Activated CD8-positive, alpha-beta T cell treated with anti-CD3 and anti-CD28 coated beads, Interleukin-2, amount 10 ng/mL, durations not matched to agents 7 days and 5 days (primary cell): ENCODE results near the gene CFAP100. TPM values are rescaled to one million over a fixed set of nuclear protein-coding genes. Genes with fewer than 3 reads are reported as not detected.

ENCODE experiments used
- ATAC-seq: fragments of 150-1000 bp; cut with Tn5 transposase; one replicate; pipeline ENCODE4 v1.10.0; 2021; ENCODE audit warnings: moderate library complexity
- CTCF ChIA-PET: fragments of 350-600 bp; sonication (Branson Sonifier 250); formaldehyde crosslinking; loops from one replicate; lab custom pipeline; 2021; ENCODE audit warnings: antibody characterized with exemption; lab: Charles Lee
- POLR2A ChIA-PET: fragments of 350-600 bp; sonication (Branson Sonifier 250); formaldehyde crosslinking; loops from one replicate; lab custom pipeline; 2021; ENCODE audit warnings: antibody characterized with exemption; lab: Charles Lee
- DNase-seq: peaks from one replicate; pipeline ENCODE4 v3.0.0-alpha.2; 2020
- H3K27ac Mint-ChIP-seq: one replicate; pipeline ENCODE4 v1.8.0; 2021; ENCODE audit warnings: mild to moderate bottlenecking, mixed read lengths
- H3K27me3 Mint-ChIP-seq: one replicate; pipeline ENCODE4 v1.8.0; 2021; ENCODE audit warnings: low read depth, mixed read lengths
- H3K36me3 Mint-ChIP-seq: one replicate; pipeline ENCODE4 v1.8.0; 2021; ENCODE audit warnings: low read depth, mixed read lengths
- H3K4me1 Mint-ChIP-seq: one replicate; pipeline ENCODE4 v1.8.0; 2021; ENCODE audit warnings: low read depth, mixed read lengths
- H3K4me3 Mint-ChIP-seq: one replicate; pipeline ENCODE4 v1.8.0; 2021; ENCODE audit warnings: mild to moderate bottlenecking, mixed read lengths
- H3K9me3 Mint-ChIP-seq: one replicate; pipeline ENCODE4 v1.8.0; 2022; ENCODE audit warnings: mixed read lengths; ENCODE audit not compliant: insufficient read depth
- total RNA-seq, 2 experiments: library from RNA; stranded (reverse); gene quantifications; one replicate each; pipeline ENCODE4 v1.2.3, GENCODE V29; 2021

CFAP100 gene
- total RNA-seq, 2 experiments from 2014 or later, result not detected

- no peaks in the 10 kb centered on the region for H3K36me3 Mint-ChIP-seq
- H3K27ac Mint-ChIP-seq, result no peak overlapping the region
- ChIA-PET CTCF (no interaction called here), POLR2A (no interaction called here)
- DNase-seq (no peak), ATAC-seq (no peak)
- H3K4me1 Mint-ChIP-seq, result no peaks in the 10 kb centered on the region
- no peaks in the 10 kb centered on the region for H3K9me3 Mint-ChIP-seq
- H3K4me3 Mint-ChIP-seq, result no peak overlapping the region
- peaks cover 18% of the 10 kb centered on the region for H3K27me3 Mint-ChIP-seq
These were observed 5.0 kb downstream of the CFAP100 start for GRCh38 chr3:126399756-126400155.

GRCh38 chr3:126401611-126402160, 7.0 kb downstream of the CFAP100 start:
- Mint-ChIP-seq H3K4me1 (no peaks in the 10 kb centered on the region), H3K27ac (no peak overlapping the region), H3K27me3 (peaks cover 9% of the 10 kb centered on the region), H3K36me3 (no peaks in the 10 kb centered on the region), H3K4me3 (no peak overlapping the region), H3K9me3 (no peaks in the 10 kb centered on the region)
- ATAC-seq (no peak), DNase-seq (no peak)
- POLR2A ChIA-PET, result no interaction called here
- CTCF ChIA-PET, result no interaction called here

DNA sequence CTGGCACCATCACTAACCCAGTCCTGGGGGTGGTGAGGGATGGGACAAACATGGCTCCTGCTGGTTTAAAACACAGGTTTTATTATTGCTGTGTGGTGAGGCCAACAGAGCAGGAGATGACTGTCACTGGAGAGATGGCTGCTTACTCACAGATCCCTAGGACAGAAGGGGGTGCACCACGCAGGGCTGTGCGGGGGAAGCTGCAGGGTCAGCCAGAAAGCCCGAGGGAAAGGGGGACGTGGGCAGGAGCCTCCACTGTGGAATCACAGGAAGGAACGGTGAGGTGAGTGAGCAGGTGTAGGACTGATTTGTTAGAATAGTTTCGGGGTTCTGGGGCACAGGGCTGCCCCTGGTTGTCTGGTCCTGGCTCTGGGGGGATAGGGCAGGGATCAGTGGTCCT, 7.5 kb downstream of the CFAP100 start:
- H3K27ac Mint-ChIP-seq, result no peak overlapping the region
- H3K4me3 Mint-ChIP-seq, result no peak overlapping the region
- H3K27me3 Mint-ChIP-seq, result peaks cover 8% of the 10 kb centered on the region
- CTCF ChIA-PET, result no interaction called here
- POLR2A ChIA-PET, result no interaction called here
- no peak for ATAC-seq
- H3K9me3 Mint-ChIP-seq, result no peaks in the 10 kb centered on the region
- no peak for DNase-seq
- no peaks in the 10 kb centered on the region for H3K36me3 Mint-ChIP-seq
- H3K4me1 Mint-ChIP-seq, result no peaks in the 10 kb centered on the region

DNA sequence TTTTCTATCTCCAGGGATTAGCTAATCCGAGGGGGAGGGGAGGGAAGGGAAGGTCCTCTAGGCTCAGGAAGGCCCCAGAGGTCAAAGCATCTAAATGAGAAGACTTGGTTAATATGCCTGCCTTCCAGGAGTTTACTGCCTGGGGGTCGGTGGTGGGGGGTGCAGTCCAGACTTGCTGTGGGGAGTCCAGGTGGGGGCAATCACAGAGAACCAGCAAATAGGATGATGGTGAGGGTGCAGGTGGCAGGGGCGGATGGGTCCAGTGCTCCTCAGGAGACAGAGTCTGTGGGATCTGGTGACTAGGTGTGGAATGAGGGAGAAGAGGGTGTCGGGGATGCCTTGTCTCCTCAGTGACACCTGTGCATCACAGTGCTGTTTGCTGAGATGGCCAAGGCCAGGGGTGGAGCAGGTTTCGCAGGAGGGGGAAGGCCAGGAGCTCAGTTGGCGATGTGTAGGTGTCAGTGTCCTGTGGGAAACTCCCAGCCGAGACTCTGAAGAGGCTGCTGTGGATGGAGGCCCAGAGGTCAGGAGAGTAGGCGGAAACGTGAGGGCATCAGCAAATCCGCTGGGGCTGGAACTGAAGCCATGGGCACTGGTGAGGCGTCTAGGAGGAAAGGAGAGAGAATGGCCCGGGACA, 8.1 kb downstream of the CFAP100 start:
- Mint-ChIP-seq H3K27me3 (peaks cover 8% of the 10 kb centered on the region), H3K4me3 (no peak overlapping the region), H3K4me1 (no peaks in the 10 kb centered on the region), H3K36me3 (no peaks in the 10 kb centered on the region), H3K27ac (no peak overlapping the region), H3K9me3 (no peaks in the 10 kb centered on the region)
- CTCF ChIA-PET, result no interaction called here
- ATAC-seq (no peak), DNase-seq (no peak)
- POLR2A ChIA-PET, result no interaction called here

DNA sequence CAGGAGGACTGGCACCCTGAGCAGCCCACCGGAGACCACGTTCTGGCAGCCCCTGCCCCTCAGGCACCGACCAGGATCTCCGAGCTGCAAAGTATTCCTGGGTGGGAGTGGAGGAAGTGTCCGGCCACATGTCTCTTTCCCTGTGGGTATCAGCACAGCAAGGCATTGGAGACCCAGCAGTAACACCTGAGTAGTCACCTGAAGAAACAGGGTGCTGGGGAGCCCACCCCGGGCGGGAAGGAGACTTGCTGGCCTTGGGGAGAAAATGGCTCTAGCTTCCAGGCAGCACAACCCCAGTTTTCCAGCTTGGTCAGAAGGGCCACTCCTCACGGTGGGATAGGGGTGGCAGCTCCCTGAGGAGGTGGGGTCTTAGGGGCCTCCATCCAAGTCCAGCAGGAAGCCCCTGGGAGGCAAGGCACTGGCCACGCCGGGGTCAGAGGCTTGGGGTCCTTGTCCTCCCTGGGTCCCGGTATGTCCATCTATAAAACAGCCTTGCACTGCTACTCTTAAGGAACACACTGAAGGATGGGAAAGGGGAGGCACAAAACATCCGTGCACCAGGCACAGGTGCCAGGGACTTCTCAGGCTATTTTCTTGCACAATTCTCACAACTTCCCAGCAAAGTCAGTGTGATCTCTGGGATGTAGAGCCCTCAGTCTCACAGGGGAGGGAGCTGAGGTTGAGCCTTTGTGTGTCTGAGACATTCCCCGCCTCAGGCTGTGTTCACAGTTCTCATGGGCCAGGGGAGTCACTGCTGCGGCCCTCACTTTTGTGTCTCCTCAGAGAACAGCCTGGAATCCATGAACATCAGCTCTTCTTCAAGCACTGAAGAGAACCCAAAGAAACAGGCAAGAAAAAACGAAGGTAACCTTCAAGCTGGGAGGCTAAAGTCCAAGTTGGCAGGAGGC, 11.9 kb downstream of the CFAP100 start:
- no peaks in the 10 kb centered on the region for H3K9me3 Mint-ChIP-seq
- ATAC-seq (no peak), DNase-seq (no peak)
- H3K4me3 Mint-ChIP-seq, result no peak overlapping the region
- POLR2A ChIA-PET, result no interaction called here
- H3K27me3 Mint-ChIP-seq, result peaks cover 18% of the 10 kb centered on the region
- no peak overlapping the region for H3K27ac Mint-ChIP-seq
- H3K4me1 Mint-ChIP-seq, result no peaks in the 10 kb centered on the region
- CTCF ChIA-PET, result no interaction called here
- no peaks in the 10 kb centered on the region for H3K36me3 Mint-ChIP-seq

GRCh38 chr3:126407412-126408044, 12.8 kb downstream of the CFAP100 start:
- Mint-ChIP-seq H3K4me3 (no peak overlapping the region), H3K27ac (no peak overlapping the region), H3K27me3 (peaks cover 23% of the 10 kb centered on the region), H3K36me3 (no peaks in the 10 kb centered on the region), H3K4me1 (no peaks in the 10 kb centered on the region), H3K9me3 (no peaks in the 10 kb centered on the region)
- POLR2A ChIA-PET, result no interaction called here
- CTCF ChIA-PET, result no interaction called here
- ATAC-seq, result no peak
- no peak for DNase-seq

DNA sequence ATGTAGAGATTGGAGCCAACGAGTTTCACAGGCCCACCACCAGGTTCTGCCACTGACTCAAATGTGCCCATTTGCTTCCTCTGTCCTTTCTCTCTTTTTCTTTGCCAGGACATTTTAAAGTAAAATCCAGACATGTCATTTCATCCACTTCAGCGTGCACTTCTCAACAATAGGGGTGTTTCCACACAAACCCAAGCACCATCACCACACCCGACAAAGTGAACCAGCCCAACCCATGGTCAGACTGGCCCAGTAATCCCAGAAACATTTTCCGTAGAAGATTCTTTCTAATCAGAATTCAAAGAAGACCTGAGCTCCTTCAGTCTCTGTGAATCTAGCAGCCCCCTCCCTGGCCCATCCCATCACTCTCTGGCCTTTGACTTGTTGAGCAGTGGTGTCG, 13.4 kb downstream of the CFAP100 start:
- ChIA-PET CTCF (no interaction called here), POLR2A (no interaction called here)
- no peaks in the 10 kb centered on the region for H3K9me3 Mint-ChIP-seq
- H3K27me3 Mint-ChIP-seq, result peaks cover 19% of the 10 kb centered on the region
- DNase-seq, result no peak
- H3K4me1 Mint-ChIP-seq, result no peaks in the 10 kb centered on the region
- H3K36me3 Mint-ChIP-seq, result no peaks in the 10 kb centered on the region
- ATAC-seq, result no peak
- no peak overlapping the region for H3K27ac Mint-ChIP-seq
- H3K4me3 Mint-ChIP-seq, result no peak overlapping the region

DNA sequence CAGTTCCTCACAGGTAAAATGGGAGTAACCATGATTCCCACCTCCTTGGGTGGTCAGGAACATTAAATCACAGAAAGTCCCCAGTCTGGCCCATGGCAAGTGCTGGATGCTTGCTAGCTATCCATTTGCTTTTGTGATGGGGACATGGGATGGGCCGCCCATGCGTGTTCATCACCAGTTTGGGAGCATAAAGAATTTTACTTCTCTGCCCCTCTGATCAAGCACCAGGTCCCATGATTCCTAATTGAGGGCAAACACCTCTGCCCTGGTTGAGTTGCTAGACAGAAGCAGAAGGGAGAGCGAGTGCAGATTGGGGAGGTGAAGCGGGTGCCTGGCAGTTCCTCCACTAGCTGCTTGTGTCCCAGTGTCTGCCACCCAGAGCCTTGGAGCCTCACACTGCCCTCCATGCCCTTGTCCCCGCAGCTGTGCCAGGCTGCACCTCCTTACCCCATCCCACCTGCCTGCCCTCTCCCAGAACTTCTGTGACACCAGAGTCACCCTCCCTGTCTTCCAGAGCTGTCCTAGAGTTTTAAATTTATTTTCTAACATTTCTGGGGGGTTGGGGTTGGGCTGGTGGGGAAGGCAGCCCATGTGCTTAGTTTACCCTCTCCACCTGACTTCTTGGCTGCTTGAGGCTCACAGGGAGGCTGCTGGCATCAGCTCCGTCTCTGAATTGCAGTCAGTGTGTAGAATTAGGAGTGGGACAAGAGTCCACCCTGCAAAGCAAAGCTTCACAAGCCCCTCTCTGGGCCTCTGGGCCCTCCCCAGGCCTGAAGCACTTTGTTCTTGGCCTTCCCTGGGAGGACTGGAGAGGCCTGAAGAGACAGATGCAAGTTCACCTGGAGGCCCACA, 18.4 kb downstream of the CFAP100 start:
- H3K4me3 Mint-ChIP-seq, result no peak overlapping the region
- CTCF ChIA-PET, result no interaction called here
- no peaks in the 10 kb centered on the region for H3K9me3 Mint-ChIP-seq
- POLR2A ChIA-PET, result no interaction called here
- ATAC-seq (no peak), DNase-seq (no peak)
- no peaks in the 10 kb centered on the region for H3K36me3 Mint-ChIP-seq
- no peak overlapping the region for H3K27ac Mint-ChIP-seq
- H3K4me1 Mint-ChIP-seq, result no peaks in the 10 kb centered on the region
- peaks cover 24% of the 10 kb centered on the region for H3K27me3 Mint-ChIP-seq

DNA sequence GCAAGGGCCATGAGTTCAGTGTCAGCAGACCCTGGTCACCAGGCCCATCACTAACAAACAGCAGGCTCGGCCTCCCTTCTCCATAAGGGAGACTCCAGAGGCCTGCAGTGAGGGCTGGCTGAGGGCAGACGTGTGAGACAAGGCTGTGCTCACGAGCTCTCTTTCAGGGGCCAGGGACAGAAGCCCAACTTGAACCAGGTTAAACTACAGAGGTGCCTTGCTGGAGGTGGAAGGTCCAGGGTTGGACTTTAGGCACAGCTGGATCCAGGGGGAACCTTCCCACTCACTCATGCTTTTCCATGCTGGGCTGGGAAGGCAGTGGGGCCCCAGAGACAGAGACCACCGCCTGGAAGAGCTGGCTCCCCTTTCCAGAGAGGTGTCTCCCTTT, 19.0 kb downstream of the CFAP100 start:
- ChIA-PET POLR2A (no interaction called here), CTCF (no interaction called here)
- no peaks in the 10 kb centered on the region for H3K36me3 Mint-ChIP-seq
- H3K4me1 Mint-ChIP-seq, result no peaks in the 10 kb centered on the region
- H3K4me3 Mint-ChIP-seq, result no peak overlapping the region
- no peak for DNase-seq
- H3K27me3 Mint-ChIP-seq, result peaks cover 24% of the 10 kb centered on the region
- ATAC-seq, result no peak
- no peak overlapping the region for H3K27ac Mint-ChIP-seq
- no peaks in the 10 kb centered on the region for H3K9me3 Mint-ChIP-seq

GRCh38 chr3:126414406-126414805, 19.7 kb downstream of the CFAP100 start:
- H3K4me3 Mint-ChIP-seq, result no peak overlapping the region
- no peaks in the 10 kb centered on the region for H3K4me1 Mint-ChIP-seq
- H3K27ac Mint-ChIP-seq, result no peak overlapping the region
- H3K36me3 Mint-ChIP-seq, result no peaks in the 10 kb centered on the region
- DNase-seq (no peak), ATAC-seq (no peak)
- H3K27me3 Mint-ChIP-seq, result peaks cover 24% of the 10 kb centered on the region
- ChIA-PET POLR2A (no interaction called here), CTCF (no interaction called here)
- H3K9me3 Mint-ChIP-seq, result no peaks in the 10 kb centered on the region

DNA sequence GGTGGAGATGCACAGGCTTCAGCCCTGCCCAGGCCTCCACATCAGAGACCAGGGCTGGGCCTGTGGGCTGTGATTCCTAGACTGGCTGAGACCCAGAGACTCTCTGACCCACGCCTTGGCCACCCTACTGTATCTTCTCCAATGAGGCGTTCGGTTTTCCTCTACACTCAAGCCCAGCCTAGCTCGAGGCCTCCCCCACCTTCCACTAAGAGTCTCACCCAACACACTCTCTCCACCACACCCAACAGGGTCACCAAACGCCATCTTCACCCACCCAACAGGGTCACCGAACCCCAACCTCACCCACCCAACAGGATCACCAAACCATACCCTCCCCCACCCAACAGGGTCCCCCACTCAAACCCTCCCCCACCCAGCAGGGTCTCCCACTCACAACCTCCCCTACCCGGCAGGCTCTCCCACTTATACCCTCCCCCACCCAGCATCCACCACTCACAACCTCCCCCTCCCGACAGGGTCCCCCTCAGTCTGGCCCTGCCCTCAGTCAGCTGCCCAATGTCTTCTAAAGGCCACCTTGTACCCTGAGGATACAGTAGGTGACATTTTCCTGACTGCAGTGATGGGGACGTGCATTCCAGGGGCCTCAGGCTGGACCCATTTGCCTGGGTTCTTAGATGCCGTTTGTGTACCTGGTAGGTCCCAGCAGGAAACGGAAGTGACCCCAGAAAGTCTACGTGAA, 20.4 kb downstream of the CFAP100 start:
- Mint-ChIP-seq H3K4me3 (no peak overlapping the region), H3K9me3 (no peaks in the 10 kb centered on the region), H3K27ac (no peak overlapping the region), H3K27me3 (peaks cover 24% of the 10 kb centered on the region), H3K36me3 (no peaks in the 10 kb centered on the region), H3K4me1 (no peaks in the 10 kb centered on the region)
- DNase-seq (no peak), ATAC-seq (no peak)
- CTCF ChIA-PET, result no interaction called here
- POLR2A ChIA-PET, result no interaction called here
